ENCODE results near the gene FASTKD3. TPM values are rescaled to one million over a fixed set of nuclear protein-coding genes. Genes with fewer than 3 reads are reported as not detected.

FASTKD3 gene
- total RNA-seq, 1 donor from 2014 or later, result 12.7 TPM

GRCh38 chr5:7855611-7856010, 13.2 kb downstream of the FASTKD3 start:
- Mint-ChIP-seq H3K4me3 (ENCODE audit: low read depth) (no peak overlapping the region), H3K27me3 (ENCODE audit: low read depth) (peaks cover 10% of the 10 kb centered on the region), H3K27ac (no peak overlapping the region), H3K4me1 (ENCODE audit: low read depth) (peaks cover 40% of the 10 kb centered on the region), H3K36me3 (ENCODE audit: low read depth) (peaks cover 28% of the 10 kb centered on the region), H3K9me3 (peaks cover 4% of the 10 kb centered on the region)
- DNase-seq (ENCODE audit: low spot score), result no peak
- intact Hi-C loops (cut with micrococcal nuclease), result loop anchor here (5.0 to 10.0 kb wide), 2 partner anchors 42 to 1091 kb away; no protein-coding TSS in a partner anchor

GRCh38 chr5:7852988-7853387, 15.8 kb downstream of the FASTKD3 start:
- peaks cover 4% of the 10 kb centered on the region for H3K9me3 Mint-ChIP-seq
- no peak for DNase-seq (ENCODE audit: low spot score)
- no peak overlapping the region for H3K4me3 Mint-ChIP-seq (ENCODE audit: low read depth)
- no peak overlapping the region for H3K27ac Mint-ChIP-seq
- intact Hi-C loops (cut with micrococcal nuclease), result loop anchor here (10.0 kb wide), 1 partner anchor 1088 kb away; no protein-coding TSS in a partner anchor
- peaks cover 5% of the 10 kb centered on the region for H3K36me3 Mint-ChIP-seq (ENCODE audit: low read depth)
- peaks cover 27% of the 10 kb centered on the region for H3K27me3 Mint-ChIP-seq (ENCODE audit: low read depth)
- peaks cover 27% of the 10 kb centered on the region for H3K4me1 Mint-ChIP-seq (ENCODE audit: low read depth)

GRCh38 chr5:7852542-7852941, 16.3 kb downstream of the FASTKD3 start:
- Mint-ChIP-seq H3K9me3 (peaks cover 4% of the 10 kb centered on the region), H3K4me3 (ENCODE audit: low read depth) (peak overlapping the region; percentile 38), H3K36me3 (ENCODE audit: low read depth) (peaks cover 2% of the 10 kb centered on the region), H3K27ac (no peak overlapping the region), H3K4me1 (ENCODE audit: low read depth) (peaks cover 23% of the 10 kb centered on the region), H3K27me3 (ENCODE audit: low read depth) (peaks cover 30% of the 10 kb centered on the region)
- intact Hi-C loops (cut with micrococcal nuclease), result loop anchor here (10.0 kb wide), 1 partner anchor 1088 kb away; no protein-coding TSS in a partner anchor
- no peak for DNase-seq (ENCODE audit: low spot score)

GRCh38 chr5:7851617-7852289, 17.1 kb downstream of the FASTKD3 start:
- Mint-ChIP-seq H3K27ac (no peak overlapping the region), H3K4me3 (ENCODE audit: low read depth) (no peak overlapping the region), H3K4me1 (ENCODE audit: low read depth) (peaks cover 18% of the 10 kb centered on the region), H3K36me3 (ENCODE audit: low read depth) (no peaks in the 10 kb centered on the region), H3K27me3 (ENCODE audit: low read depth) (peaks cover 34% of the 10 kb centered on the region), H3K9me3 (peaks cover 4% of the 10 kb centered on the region)
- DNase-seq (ENCODE audit: low spot score), result no peak
- intact Hi-C loops (cut with micrococcal nuclease), result loop anchor here (10.0 kb wide), 1 partner anchor 1087 kb away; no protein-coding TSS in a partner anchor

GRCh38 chr5:7851240-7851592, 17.6 kb downstream of the FASTKD3 start:
- Mint-ChIP-seq H3K4me3 (ENCODE audit: low read depth) (peak overlapping the region; percentile 47), H3K36me3 (ENCODE audit: low read depth) (no peaks in the 10 kb centered on the region), H3K27ac (no peak overlapping the region), H3K9me3 (peaks cover 4% of the 10 kb centered on the region), H3K27me3 (ENCODE audit: low read depth) (peaks cover 39% of the 10 kb centered on the region), H3K4me1 (ENCODE audit: low read depth) (peaks cover 16% of the 10 kb centered on the region)
- DNase-seq (ENCODE audit: low spot score), result no peak
- intact Hi-C loops (cut with micrococcal nuclease), result loop anchor here (10.0 kb wide), 1 partner anchor 1086 kb away; no protein-coding TSS in a partner anchor

- Mint-ChIP-seq H3K27ac (no peak within 1 kb of the TSS), H3K4me3 (ENCODE audit: low read depth) (peak within 1 kb of the TSS; percentile 61), H3K9me3 (peaks cover 4% of the 10 kb centered on the region), H3K36me3 (ENCODE audit: low read depth) (no peaks in the 10 kb centered on the region), H3K4me1 (ENCODE audit: low read depth) (peaks cover 16% of the 10 kb centered on the region), H3K27me3 (ENCODE audit: low read depth) (peaks cover 40% of the 10 kb centered on the region)
- DNase-seq (ENCODE audit: low spot score), result no peak
- intact Hi-C loops (cut with micrococcal nuclease), result loop anchor here (10.0 kb wide), 1 partner anchor 1086 kb away; no protein-coding TSS in a partner anchor
These were observed 18.2 kb downstream of the FASTKD3 start, which contains the start of gene CFAP90 for GRCh38 chr5:7850395-7851239. TSS of gene CFAP90 (minus strand) at chr5:7851133. CDS start at chr5:7851021, 112 bp downstream.

- peaks cover 4% of the 10 kb centered on the region for H3K9me3 Mint-ChIP-seq
- H3K27ac Mint-ChIP-seq, result no peak overlapping the region
- H3K4me1 Mint-ChIP-seq (ENCODE audit: low read depth), result peaks cover 16% of the 10 kb centered on the region
- DNase-seq (ENCODE audit: low spot score), result no peak
- no peaks in the 10 kb centered on the region for H3K36me3 Mint-ChIP-seq (ENCODE audit: low read depth)
- intact Hi-C loops (cut with micrococcal nuclease), result loop anchor here (10.0 kb wide), 1 partner anchor 1085 kb away; no protein-coding TSS in a partner anchor
- H3K4me3 Mint-ChIP-seq (ENCODE audit: low read depth), result peak overlapping the region; percentile 61
- peaks cover 42% of the 10 kb centered on the region for H3K27me3 Mint-ChIP-seq (ENCODE audit: low read depth)
These were observed 19.0 kb downstream of the FASTKD3 start for GRCh38 chr5:7849681-7850394.

- Mint-ChIP-seq H3K4me3 (ENCODE audit: low read depth) (no peak overlapping the region), H3K27ac (no peak overlapping the region), H3K4me1 (ENCODE audit: low read depth) (peaks cover 16% of the 10 kb centered on the region), H3K9me3 (peaks cover 3% of the 10 kb centered on the region), H3K27me3 (ENCODE audit: low read depth) (peaks cover 53% of the 10 kb centered on the region), H3K36me3 (ENCODE audit: low read depth) (no peaks in the 10 kb centered on the region)
- intact Hi-C loops (cut with micrococcal nuclease), result no loop called here
- DNase-seq (ENCODE audit: low spot score), result no peak
These were observed 20.5 kb downstream of the FASTKD3 start for GRCh38 chr5:7848296-7848695.

GRCh38 chr5:7846327-7846726, 22.5 kb downstream of the FASTKD3 start:
- intact Hi-C loops (cut with micrococcal nuclease), result no loop called here
- H3K36me3 Mint-ChIP-seq (ENCODE audit: low read depth), result no peaks in the 10 kb centered on the region
- H3K9me3 Mint-ChIP-seq, result no peaks in the 10 kb centered on the region
- peaks cover 5% of the 10 kb centered on the region for H3K4me1 Mint-ChIP-seq (ENCODE audit: low read depth)
- no peak for DNase-seq (ENCODE audit: low spot score)
- no peak overlapping the region for H3K27ac Mint-ChIP-seq
- H3K4me3 Mint-ChIP-seq (ENCODE audit: low read depth), result no peak overlapping the region
- peaks cover 49% of the 10 kb centered on the region for H3K27me3 Mint-ChIP-seq (ENCODE audit: low read depth)

GRCh38 chr5:7845557-7845956, 23.3 kb downstream of the FASTKD3 start:
- Mint-ChIP-seq H3K27me3 (ENCODE audit: low read depth) (peaks cover 47% of the 10 kb centered on the region), H3K36me3 (ENCODE audit: low read depth) (no peaks in the 10 kb centered on the region), H3K4me3 (ENCODE audit: low read depth) (no peak overlapping the region), H3K27ac (no peak overlapping the region), H3K4me1 (ENCODE audit: low read depth) (peaks cover 2% of the 10 kb centered on the region), H3K9me3 (no peaks in the 10 kb centered on the region)
- intact Hi-C loops (cut with micrococcal nuclease), result no loop called here
- no peak for DNase-seq (ENCODE audit: low spot score)

GRCh38 chr5:7844901-7845300, 23.9 kb downstream of the FASTKD3 start:
- intact Hi-C loops (cut with micrococcal nuclease), result no loop called here
- no peaks in the 10 kb centered on the region for H3K36me3 Mint-ChIP-seq (ENCODE audit: low read depth)
- H3K4me1 Mint-ChIP-seq (ENCODE audit: low read depth), result peaks cover under 1% of the 10 kb centered on the region
- DNase-seq (ENCODE audit: low spot score), result no peak
- H3K27me3 Mint-ChIP-seq (ENCODE audit: low read depth), result peaks cover 48% of the 10 kb centered on the region
- H3K27ac Mint-ChIP-seq, result no peak overlapping the region
- no peak overlapping the region for H3K4me3 Mint-ChIP-seq (ENCODE audit: low read depth)
- no peaks in the 10 kb centered on the region for H3K9me3 Mint-ChIP-seq

GRCh38 chr5:7842531-7842930, 26.3 kb downstream of the FASTKD3 start:
- Mint-ChIP-seq H3K27me3 (ENCODE audit: low read depth) (peaks cover 30% of the 10 kb centered on the region), H3K36me3 (ENCODE audit: low read depth) (no peaks in the 10 kb centered on the region), H3K4me1 (ENCODE audit: low read depth) (no peaks in the 10 kb centered on the region), H3K9me3 (no peaks in the 10 kb centered on the region), H3K27ac (no peak overlapping the region), H3K4me3 (ENCODE audit: low read depth) (no peak overlapping the region)
- intact Hi-C loops (cut with micrococcal nuclease), result no loop called here
- DNase-seq (ENCODE audit: low spot score), result no peak

All from activated T-helper 2 cell treated with anti-CD3 and anti-CD28 coated beads, Interferon-gamma antibody, Interleukin-2, Interleukin-4, amounts not matched to agents 10 μg/mL and 5 μg/mL and 100 μg/mL, durations not matched to agents 14 hours and 24 hours and 36 hours (primary cell).